ENCODE measurements around the gene TOX2.

Gene TOX2

GRCh38 chr20:43938932-43939761, 24.5 kb downstream of the TOX2 start:
- no peak for DNase-seq (ENCODE audit: low spot score)

GRCh38 chr20:43939762-43940121, 25.1 kb downstream of the TOX2 start:
- DNase-seq (ENCODE audit: low spot score): no peak

- DNase-seq (ENCODE audit: low spot score): no peak
Measured at GRCh38 chr20:43940518-43941225, 26.0 kb downstream of the TOX2 start.

- DNase-seq (ENCODE audit: low spot score): no peak
Measured at GRCh38 chr20:43941476-43942200, 27.0 kb downstream of the TOX2 start.

GRCh38 chr20:43942201-43942590, 27.5 kb downstream of the TOX2 start:
- DNase-seq (ENCODE audit: low spot score): no peak

GRCh38 chr20:43942667-43943285, 28.1 kb downstream of the TOX2 start:
- no peak for DNase-seq (ENCODE audit: low spot score)

- no peak for DNase-seq (ENCODE audit: low spot score)
Measured at GRCh38 chr20:43943725-43944124, 29.1 kb downstream of the TOX2 start.

- no peak for DNase-seq (ENCODE audit: low spot score)
Measured at GRCh38 chr20:43944653-43945235, 30.1 kb downstream of the TOX2 start.

GRCh38 chr20:43945391-43946205, 30.9 kb downstream of the TOX2 start:
- no peak for DNase-seq (ENCODE audit: low spot score)

GRCh38 chr20:43946206-43946491, 31.5 kb downstream of the TOX2 start:
- DNase-seq (ENCODE audit: low spot score): no peak

- DNase-seq (ENCODE audit: low spot score): no peak
Measured at GRCh38 chr20:43946659-43947315, 32.1 kb downstream of the TOX2 start.

- DNase-seq (ENCODE audit: low spot score): no peak
Measured at GRCh38 chr20:43947316-43947710, 32.7 kb downstream of the TOX2 start.

GRCh38 chr20:43948455-43948854, 33.8 kb downstream of the TOX2 start:
- DNase-seq (ENCODE audit: low spot score): no peak

- DNase-seq (ENCODE audit: low spot score): no peak
Measured at GRCh38 chr20:43949248-43949647, 34.6 kb downstream of the TOX2 start.

GRCh38 chr20:43949741-43950618, 35.3 kb downstream of the TOX2 start:
- no peak for DNase-seq (ENCODE audit: low spot score)

GRCh38 chr20:43953919-43954592, 39.4 kb downstream of the TOX2 start:
- DNase-seq (ENCODE audit: low spot score): no peak

- no peak for DNase-seq (ENCODE audit: low spot score)
Measured at GRCh38 chr20:43954704-43955061, 40.0 kb downstream of the TOX2 start.

- no peak for DNase-seq (ENCODE audit: low spot score)
Measured at GRCh38 chr20:43955062-43955749, 40.6 kb downstream of the TOX2 start.

- DNase-seq (ENCODE audit: low spot score): no peak
Measured at GRCh38 chr20:43955750-43956191, 41.1 kb downstream of the TOX2 start.

Measured in ecto neural progenitor cell (in vitro differentiated cells).